NCI-H446 (cell line): ENCODE measurements around the gene ISLR2.

Experiments
- DNase-seq, 2 experiments: peaks; one replicate each; lab custom pipeline; 2025; lab: John Stamatoyannopoulos, UW

Gene ISLR2

GRCh38 chr15:74128785-74129585, 1.4 kb upstream of the ISLR2 start:
- no peak for DNase-seq

GRCh38 chr15:74129586-74130154, 716 bp upstream of the ISLR2 start:
- no peak for DNase-seq

GRCh38 chr15:74130849-74131627, 652 bp downstream of the ISLR2 start:
- DNase-seq, result no peak

GRCh38 chr15:74131628-74132413, 1.4 kb downstream of the ISLR2 start:
- no peak for DNase-seq

- DNase-seq, result no peak
Measured at GRCh38 chr15:74132681-74133651, 2.6 kb downstream of the ISLR2 start.

GRCh38 chr15:74133694-74134386, 3.5 kb downstream of the ISLR2 start:
- DNase-seq, result no peak

- DNase-seq, result no peak
Measured at GRCh38 chr15:74134387-74135027, 4.1 kb downstream of the ISLR2 start.

- DNase-seq, result no peak
Measured at GRCh38 chr15:74135041-74135565, 4.7 kb downstream of the ISLR2 start.

- DNase-seq, result no peak
Measured at GRCh38 chr15:74136540-74136813, 6.1 kb downstream of the ISLR2 start.

GRCh38 chr15:74136814-74137536, 6.6 kb downstream of the ISLR2 start:
- DNase-seq, result no peak

GRCh38 chr15:74137537-74137894, 7.1 kb downstream of the ISLR2 start:
- DNase-seq, result no peak

- no peak for DNase-seq
Measured at GRCh38 chr15:74138642-74139041, 8.3 kb downstream of the ISLR2 start.

- no peak for DNase-seq
Measured at GRCh38 chr15:74141591-74141990, 11.2 kb downstream of the ISLR2 start.

- DNase-seq, result no peak
Measured at GRCh38 chr15:74144153-74144775, 13.9 kb downstream of the ISLR2 start.

GRCh38 chr15:74146277-74146800, 16.0 kb downstream of the ISLR2 start:
- DNase-seq, result peak in 1 of 2 experiments; percentile 14

- no peak for DNase-seq
Measured at GRCh38 chr15:74147051-74147450, 16.7 kb downstream of the ISLR2 start.

GRCh38 chr15:74155766-74156417, 25.5 kb downstream of the ISLR2 start:
- no peak for DNase-seq
